GM12891 (cell line): Measurements from ENCODE around the gene NFATC2.
"Not testable (repeated sequence)": the region's sequence is repeated elsewhere in the genome, so short reads cannot be mapped to it uniquely, and the experiment has no call there.

Experiments
- DNase-seq: peaks from one replicate; pipeline ENCODE4 v3.0.0; 2011; ENCODE audit warnings: low spot score; ENCODE audit not compliant: insufficient read length
- FAIRE-seq: peaks from 2 replicates; lab custom pipeline; 2011; peaks lifted over from hg19 to GRCh38; lab: Jason Lieb, UNC
- PAX5 ChIP-seq: IDR thresholded peaks from 2 replicates; pipeline ENCODE4 v1.6.1; 2011; ENCODE audit warnings: low read length, moderate library complexity, mild to moderate bottlenecking; ENCODE audit not compliant: insufficient read depth, severe bottlenecking
- POLR2A ChIP-seq: IDR thresholded peaks from 2 replicates; pipeline ENCODE4 v1.6.1; 2011; ENCODE audit warnings: low read depth, low read length, control low read depth
- POLR2AphosphoS5 ChIP-seq: IDR thresholded peaks from 2 replicates; pipeline ENCODE4 v1.6.1; 2011; ENCODE audit warnings: low read depth, low read length, control low read depth
- POU2F2 ChIP-seq: IDR thresholded peaks from 2 replicates; pipeline ENCODE4 v1.6.1; 2011; ENCODE audit warnings: low read depth, mild to moderate bottlenecking, control low read depth, low read length, moderate library complexity
- SPI1 ChIP-seq: IDR thresholded peaks from 2 replicates; pipeline ENCODE4 v1.6.1; 2011; ENCODE audit warnings: low read depth, low read length, control low read depth
- TAF1 ChIP-seq: IDR thresholded peaks from 2 replicates; pipeline ENCODE4 v1.6.1; 2011; ENCODE audit warnings: low read depth, low read length, control low read depth

Gene NFATC2

GRCh38 chr20:51469578-51470498 is 72.7 kb downstream of the NFATC2 start:
- no peak for DNase-seq
- TF ChIP-seq SPI1, result no peak
- no peak for TF ChIP-seq PAX5
- TF ChIP-seq TAF1, result no peak
- no peak for TF ChIP-seq POLR2AphosphoS5
- TF ChIP-seq POLR2A, result no peak
- no peak for TF ChIP-seq POU2F2
- no peak for FAIRE-seq

DNA sequence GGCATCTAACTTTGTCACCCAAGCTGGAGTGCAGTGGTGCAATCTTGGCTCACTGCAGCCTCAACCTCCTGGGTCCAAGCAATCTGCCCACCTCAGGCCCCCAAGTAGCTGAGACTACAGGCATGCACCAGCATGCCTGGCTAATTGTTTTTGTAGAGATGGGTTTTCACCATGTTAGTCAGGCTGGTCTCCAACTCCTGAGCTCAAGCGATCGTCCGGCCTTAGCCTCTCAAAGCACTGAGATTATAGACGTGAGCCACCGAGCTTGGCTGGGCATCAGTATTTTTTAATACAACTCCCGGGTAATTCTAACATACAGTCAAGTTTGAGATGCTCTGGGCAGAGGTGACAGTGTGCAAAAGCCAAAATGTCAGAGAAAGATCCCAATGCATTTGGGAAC is 73.5 kb downstream of the NFATC2 start:
- no peak for FAIRE-seq
- DNase-seq, result no peak
- TF ChIP-seq SPI1 (no peak), POLR2A (no peak), POLR2AphosphoS5 (no peak), TAF1 (no peak), POU2F2 (no peak), PAX5 (no peak)

DNA sequence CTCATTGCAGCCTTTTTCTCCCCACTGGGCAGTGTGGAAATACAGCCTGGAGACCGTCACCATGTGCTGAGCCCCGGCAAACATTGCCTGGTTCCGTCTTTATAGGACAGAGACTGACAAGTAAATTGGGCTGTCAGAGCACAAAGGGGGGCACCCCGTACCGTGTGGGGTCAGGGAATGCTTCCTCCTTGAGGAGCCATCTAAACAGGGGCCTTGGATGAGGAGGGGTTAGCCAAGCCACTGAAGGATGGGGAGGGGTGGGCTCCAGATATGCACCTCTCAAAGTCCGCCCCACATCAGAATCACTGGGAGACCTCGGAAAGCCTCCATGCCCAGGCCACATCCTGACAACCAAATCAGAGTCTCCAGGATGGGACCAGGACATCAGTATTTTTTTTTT is 73.9 kb downstream of the NFATC2 start:
- no peak for DNase-seq
- TF ChIP-seq SPI1 (no peak), POLR2AphosphoS5 (no peak), PAX5 (no peak)
- no peak for FAIRE-seq

DNA sequence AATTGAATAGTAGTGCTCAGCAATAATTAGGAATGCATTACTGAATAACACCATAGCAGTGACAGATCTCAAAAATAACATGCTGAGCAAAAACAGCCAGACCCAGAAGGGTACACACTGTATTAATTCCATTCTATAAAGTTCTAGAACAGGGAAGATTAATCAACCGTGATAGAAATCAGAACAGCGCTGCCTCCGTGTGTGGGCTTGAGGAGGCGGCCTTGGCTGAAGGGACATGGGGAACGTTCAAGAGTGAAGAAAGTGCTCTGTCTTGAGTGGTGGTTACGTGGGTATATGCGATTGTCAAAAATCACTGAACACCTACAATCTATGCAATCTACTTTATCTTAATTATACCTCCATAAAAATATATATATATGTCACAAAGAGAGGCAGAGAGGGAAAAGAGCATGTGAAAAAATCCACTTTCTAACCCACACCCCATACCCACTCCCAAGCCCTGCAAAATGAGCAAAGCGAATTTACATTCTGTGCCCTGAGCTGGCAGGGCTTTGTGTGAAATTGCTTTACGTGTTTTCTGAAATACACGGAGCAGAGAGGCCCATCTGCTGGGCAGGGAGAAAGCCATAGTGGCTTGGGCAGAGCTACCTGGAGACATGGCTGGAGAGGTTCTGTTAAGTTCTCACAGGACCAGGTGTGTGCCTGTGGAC is 74.4 kb downstream of the NFATC2 start:
- FAIRE-seq (no peak), DNase-seq (no peak)
- no peak for TF ChIP-seq TAF1
- no peak for TF ChIP-seq POU2F2
- no peak for TF ChIP-seq POLR2AphosphoS5
- TF ChIP-seq POLR2A, result no peak
- TF ChIP-seq SPI1, result no peak
- no peak for TF ChIP-seq PAX5

GRCh38 chr20:51463998-51464397 is 78.5 kb downstream of the NFATC2 start:
- TF ChIP-seq SPI1 (no peak), PAX5 (no peak), POU2F2 (no peak), POLR2A (no peak), TAF1 (no peak), POLR2AphosphoS5 (no peak)
- no peak for DNase-seq
- no peak for FAIRE-seq

DNA sequence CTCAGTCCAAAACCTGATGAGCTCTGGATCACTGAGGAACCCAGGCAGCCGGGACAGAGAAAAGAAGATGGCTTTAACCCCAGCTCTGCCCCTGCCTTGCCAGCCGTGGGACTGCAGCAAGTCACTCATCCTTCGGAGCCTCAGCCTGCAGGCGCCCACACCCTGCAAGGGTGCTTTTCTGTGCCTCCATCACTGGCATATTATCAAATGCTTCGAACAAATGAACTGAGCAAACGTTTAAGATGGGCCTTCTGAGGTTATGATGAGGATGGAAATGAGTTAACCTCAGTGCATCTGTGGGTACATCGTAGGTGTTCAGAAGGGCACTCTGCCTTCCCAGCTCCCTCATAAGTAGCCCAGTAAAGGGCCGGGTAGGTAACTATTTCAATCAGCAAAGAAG is 79.0 kb downstream of the NFATC2 start:
- no peak for DNase-seq
- TF ChIP-seq PAX5 (no peak), SPI1 (no peak), TAF1 (no peak), POLR2A (no peak), POU2F2 (no peak), POLR2AphosphoS5 (no peak)
- FAIRE-seq, result no peak

DNA sequence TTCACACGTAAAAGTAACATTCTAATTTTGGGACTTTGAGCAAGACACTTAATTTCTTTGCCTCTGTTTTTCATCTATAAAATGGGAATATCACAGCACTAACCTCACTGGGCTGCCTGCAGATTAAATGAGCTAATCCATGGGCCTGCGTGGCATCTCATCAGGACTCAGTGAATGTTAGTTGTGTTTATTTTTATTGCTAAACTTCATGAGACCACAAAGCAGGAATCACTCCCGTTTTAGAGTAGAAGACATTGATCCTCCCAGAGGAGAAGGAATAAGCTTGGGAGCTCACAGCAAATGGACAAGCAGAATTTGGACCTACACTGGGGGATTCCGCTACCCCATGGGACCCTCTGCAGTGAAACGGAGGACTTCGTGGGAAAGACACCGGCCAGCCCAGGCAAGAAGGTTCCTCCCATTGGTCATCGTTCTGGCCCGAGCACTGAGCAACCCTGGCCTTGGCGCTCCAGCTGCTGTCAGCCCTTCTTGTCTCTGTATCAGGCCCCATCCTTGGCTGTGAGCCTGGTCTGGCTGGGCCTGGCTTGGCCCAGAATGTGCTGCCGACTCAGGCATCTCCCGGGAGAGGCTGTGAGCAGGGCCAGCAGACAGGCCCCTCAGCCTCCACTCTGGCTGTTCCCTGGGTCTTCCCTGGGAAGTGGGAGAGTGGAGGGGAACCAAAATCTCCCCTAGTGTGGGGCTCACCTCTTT is 79.8 kb downstream of the NFATC2 start:
- no peak for TF ChIP-seq POLR2A
- FAIRE-seq (no peak), DNase-seq (no peak)

GRCh38 chr20:51461846-51462245 is 80.7 kb downstream of the NFATC2 start:
- DNase-seq, FAIRE-seq: not testable (repeated sequence)

DNA sequence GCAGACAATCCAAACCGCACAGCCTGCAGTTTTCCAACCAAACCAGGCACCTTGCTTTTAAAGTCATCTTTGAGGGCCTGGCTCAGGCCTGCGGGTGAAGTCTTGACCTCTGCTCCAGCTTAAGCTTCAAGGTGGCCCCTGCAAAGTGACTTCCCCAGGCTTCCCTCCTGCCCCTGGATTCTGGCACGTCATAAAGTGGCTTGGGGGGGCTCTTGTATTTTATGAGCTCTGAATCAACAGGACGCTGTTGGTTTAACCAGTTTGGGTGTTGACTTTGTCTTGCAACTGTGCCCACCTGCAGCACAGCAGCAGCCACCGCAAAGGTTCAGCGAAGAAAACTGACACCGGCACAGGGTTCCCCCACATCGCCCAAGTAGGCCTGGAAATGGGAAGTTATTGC is 81.2 kb downstream of the NFATC2 start:
- DNase-seq (no peak), FAIRE-seq (no peak)
- TF ChIP-seq POLR2AphosphoS5 (no peak), POLR2A (no peak), PAX5 (no peak), POU2F2 (no peak), TAF1 (no peak), SPI1 (no peak)
